OCI-LY1 (cell line): Measurements from ENCODE around the gene GPSM1.

Source experiments
- EZH2 ChIP-seq: fragments of 200-600 bp; sonication (generic), shearing (Covaris generic); IDR thresholded peaks from 2 replicates; pipeline ENCODE4 v1.8.0; 2017; ENCODE audit warnings: borderline replicate concordance, mixed run types, mild to moderate bottlenecking, antibody characterized with exemption, low read length, moderate library complexity, mixed read lengths
- TF ChIP-seq, protein P1 (sequence below): fragments of 200-600 bp; sonication (generic), shearing (Covaris generic); IDR thresholded peaks from 2 replicates; pipeline ENCODE4 v1.5.1; 2017; ENCODE audit warnings: mild to moderate bottlenecking, antibody characterized with exemption, low read length, moderate library complexity, mixed read lengths

DNA sequence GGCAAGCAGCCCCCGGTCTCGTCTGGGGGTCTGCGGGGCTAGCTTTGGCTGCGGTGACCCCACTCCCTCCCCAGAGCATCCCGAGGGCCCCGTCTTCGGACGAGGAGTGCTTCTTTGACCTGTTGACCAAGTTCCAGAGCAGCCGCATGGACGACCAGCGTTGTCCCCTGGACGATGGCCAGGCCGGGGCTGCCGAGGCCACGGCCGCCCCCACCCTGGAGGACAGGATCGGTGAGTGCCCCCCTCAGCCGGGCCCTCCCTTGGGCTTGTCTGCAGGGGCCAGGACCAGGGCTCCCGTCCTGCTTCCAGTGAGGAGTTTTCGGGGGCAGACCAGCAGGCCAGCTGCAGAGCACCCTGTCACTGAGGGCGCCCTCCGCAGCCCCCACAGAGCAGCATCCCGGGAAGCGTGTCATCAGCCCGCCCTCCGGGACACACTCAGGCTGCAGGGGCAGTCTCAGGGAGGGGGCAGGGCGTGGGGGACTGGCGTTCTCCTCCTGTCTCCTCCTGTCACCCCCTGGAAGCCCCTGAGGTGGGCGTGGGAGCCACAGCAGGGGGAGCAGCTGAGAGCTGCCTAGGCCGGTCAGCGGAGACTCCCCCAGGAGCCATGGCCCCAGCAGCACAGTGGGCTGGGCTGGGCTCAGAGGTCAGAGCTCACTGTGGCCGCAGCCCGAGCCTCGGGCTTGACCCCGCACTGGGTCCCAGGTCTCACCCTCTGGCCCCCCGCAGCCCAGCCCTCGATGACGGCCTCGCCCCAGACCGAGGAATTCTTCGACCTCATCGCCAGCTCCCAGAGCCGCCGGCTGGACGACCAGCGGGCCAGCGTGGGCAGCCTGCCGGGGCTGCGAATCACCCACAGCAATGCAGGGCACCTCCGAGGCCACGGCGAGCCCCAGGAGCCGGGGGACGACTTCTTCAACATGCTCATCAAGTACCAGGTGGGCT lies 28.5 kb downstream of the GPSM1 start:
- TF ChIP-seq, protein P1, sequence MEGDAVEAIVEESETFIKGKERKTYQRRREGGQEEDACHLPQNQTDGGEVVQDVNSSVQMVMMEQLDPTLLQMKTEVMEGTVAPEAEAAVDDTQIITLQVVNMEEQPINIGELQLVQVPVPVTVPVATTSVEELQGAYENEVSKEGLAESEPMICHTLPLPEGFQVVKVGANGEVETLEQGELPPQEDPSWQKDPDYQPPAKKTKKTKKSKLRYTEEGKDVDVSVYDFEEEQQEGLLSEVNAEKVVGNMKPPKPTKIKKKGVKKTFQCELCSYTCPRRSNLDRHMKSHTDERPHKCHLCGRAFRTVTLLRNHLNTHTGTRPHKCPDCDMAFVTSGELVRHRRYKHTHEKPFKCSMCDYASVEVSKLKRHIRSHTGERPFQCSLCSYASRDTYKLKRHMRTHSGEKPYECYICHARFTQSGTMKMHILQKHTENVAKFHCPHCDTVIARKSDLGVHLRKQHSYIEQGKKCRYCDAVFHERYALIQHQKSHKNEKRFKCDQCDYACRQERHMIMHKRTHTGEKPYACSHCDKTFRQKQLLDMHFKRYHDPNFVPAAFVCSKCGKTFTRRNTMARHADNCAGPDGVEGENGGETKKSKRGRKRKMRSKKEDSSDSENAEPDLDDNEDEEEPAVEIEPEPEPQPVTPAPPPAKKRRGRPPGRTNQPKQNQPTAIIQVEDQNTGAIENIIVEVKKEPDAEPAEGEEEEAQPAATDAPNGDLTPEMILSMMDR: no peak
- TF ChIP-seq EZH2: no peak
